Measurements from ENCODE around the gene TMPRSS5. TPM values are rescaled to one million over a fixed set of nuclear protein-coding genes. Genes with fewer than 3 reads are reported as not detected.

Gene TMPRSS5
- total and polyA plus RNA-seq, 2 of the 13 experiments (the other 11 are each of a cell fraction or from before 2014, with no cell fraction given): 0.40 to 0.96 TPM

- H3K36me3 ChIP-seq (replicated peaks in 1 of 2; ENCODE audit: control insufficient read depth in 1 of 2, insufficient read depth in 2 of 2, low read length in 2 of 2): no peaks in the 10 kb centered on the region
- DNase-seq (ENCODE audit: low spot score) (no peak), FAIRE-seq (no peak), ATAC-seq (no peak)
- CTCF ChIA-PET (ENCODE audit: low intra/inter-chr PET ratio, low total read pairs): no interaction called here
- no peak overlapping the region for H2AFZ ChIP-seq (ENCODE audit: low read length)
- WGBS (ENCODE audit: low lambda C conversion rate): 84% methylated on average over 2 of the region's 2 CpGs
- no peak for TF ChIP-seq ZNF614 (CRISPR knock-in tag; IDR thresholded peaks at IDR 0.05; ENCODE audit: borderline replicate concordance)
- TF ChIP-seq ATF2 (CRISPR knock-in tag; IDR thresholded peaks at IDR 0.05): no peak
- no peak for TF ChIP-seq TFE3 (CRISPR knock-in tag; IDR thresholded peaks at IDR 0.05)
- no peak for TF ChIP-seq ZZZ3 (CRISPR knock-in tag; IDR thresholded peaks at IDR 0.05; ENCODE audit: borderline replicate concordance)
- TF ChIP-seq UBTF (CRISPR knock-in tag; IDR thresholded peaks at IDR 0.05): no peak
- no peak for TF ChIP-seq ZNF609 (CRISPR knock-in tag; IDR thresholded peaks at IDR 0.05; ENCODE audit: borderline replicate concordance)
- no peak for TF ChIP-seq ZFP41 (CRISPR knock-in tag; IDR thresholded peaks at IDR 0.05; ENCODE audit: borderline replicate concordance)
- no peak for TF ChIP-seq ETV5 (CRISPR knock-in tag; IDR thresholded peaks at IDR 0.05; ENCODE audit: borderline replicate concordance)
- no peak for TF ChIP-seq TFAP4 (IDR thresholded peaks at IDR 0.05; ENCODE audit: borderline replicate concordance, low read depth)
- TF ChIP-seq HOMEZ (CRISPR knock-in tag; IDR thresholded peaks at IDR 0.05; ENCODE audit: low read depth): no peak
- intact Hi-C loops (cut with micrococcal nuclease; ENCODE audit: unreplicated experiment) (no loop called here), in situ Hi-C loops (cut with HindIII; ENCODE audit: extremely low pct_ligation_motif_present, low pct_unique_long_range_greater_than_20kb) (no loop called here)
- H3K27ac ChIP-seq (ENCODE audit: extremely low read length, insufficient read depth, low read length): no peak overlapping the region
- no peak overlapping the region for H3K4me2 ChIP-seq (ENCODE audit: low read depth, low read length)
- H3K9ac ChIP-seq (ENCODE audit: insufficient read depth, low read depth, low read length): no peak overlapping the region
- H3K9me3 ChIP-seq (ENCODE audit: low read length): no peaks in the 10 kb centered on the region
- BruUV-seq (replicated peaks): no TSS peak
- POLR2A ChIA-PET: no interaction called here
- no peak overlapping the region for H3K4me3 ChIP-seq (replicated peaks in 1 of 3; ENCODE audit: insufficient read depth in 1 of 3, low read depth in 2 of 3, low read length in 3 of 3)
- no peaks in the 10 kb centered on the region for H3K79me2 ChIP-seq (ENCODE audit: insufficient read depth, low read length)
- no peaks in the 10 kb centered on the region for H4K20me1 ChIP-seq (ENCODE audit: insufficient read depth, low read length)
- no peaks in the 10 kb centered on the region for H3K27me3 ChIP-seq (ENCODE audit: control insufficient read depth in 1 of 2, insufficient read depth in 2 of 2, low read length in 2 of 2)
- peaks cover 57% of the 10 kb centered on the region for H3K4me1 ChIP-seq (ENCODE audit: insufficient read depth, low read length)
Measured at GRCh38 chr11:113666584-113666983, 39.5 kb downstream of the TMPRSS5 start.
